ENCODE data around the gene ANO3.

ANO3 gene

DNA sequence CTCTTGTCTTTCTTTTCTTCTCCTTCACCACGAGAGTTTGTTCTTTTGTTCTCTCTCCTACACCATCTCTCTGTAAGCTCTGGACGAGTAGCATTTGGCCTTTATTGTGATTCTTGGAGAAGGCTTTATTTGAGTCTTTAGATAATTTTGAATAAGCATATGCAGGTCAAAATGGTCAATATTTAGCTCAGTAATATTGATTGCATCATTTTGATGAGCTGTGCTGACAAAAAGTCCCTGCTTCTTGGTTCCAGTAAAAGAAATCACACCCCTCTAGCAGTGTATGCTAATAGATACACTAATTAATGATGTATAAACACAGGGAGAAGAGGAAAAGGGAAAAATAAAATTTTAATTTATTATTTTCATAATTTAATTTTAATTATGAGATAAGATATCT is 266.0 kb downstream of the ANO3 start:
- H3K4me3 ChIP-seq (ENCODE audit: low read depth, low read length), result no peak overlapping the region
- TF ChIP-seq CTCF (IDR thresholded peaks at IDR 0.05; ENCODE audit: low read depth, low read length) (no peak), POLR2A (IDR thresholded peaks at IDR 0.05; ENCODE audit: extremely low read depth, insufficient read length) (no peak), MAX (IDR thresholded peaks at IDR 0.05; ENCODE audit: low read depth, low read length) (no peak), MYC (IDR thresholded peaks at IDR 0.05; ENCODE audit: low read depth, low read length) (no peak)
- no peak for DNase-seq (ENCODE audit: low read depth)

DNA sequence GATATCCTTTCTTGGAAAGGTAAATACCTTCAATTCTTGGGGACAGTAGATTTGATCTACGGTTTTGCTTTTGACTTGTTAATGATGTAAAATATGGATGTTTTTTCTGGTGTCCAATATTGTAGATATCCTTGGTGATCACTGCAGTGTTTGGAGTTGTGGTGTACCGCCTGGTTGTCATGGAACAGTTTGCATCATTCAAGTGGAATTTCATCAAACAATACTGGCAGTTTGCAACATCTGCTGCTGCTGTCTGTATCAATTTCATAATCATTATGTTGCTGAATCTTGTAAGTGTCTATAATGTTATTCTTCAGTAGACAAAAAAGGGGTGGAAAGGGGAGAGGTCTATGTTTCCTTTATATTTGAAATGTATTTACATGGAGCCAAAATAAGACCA is 267.5 kb downstream of the ANO3 start:
- DNase-seq (ENCODE audit: low read depth), result no peak
- no peak overlapping the region for H3K4me3 ChIP-seq (ENCODE audit: low read depth, low read length)
- TF ChIP-seq MYC (IDR thresholded peaks at IDR 0.05; ENCODE audit: low read depth, low read length) (no peak), MAX (IDR thresholded peaks at IDR 0.05; ENCODE audit: low read depth, low read length) (no peak), POLR2A (IDR thresholded peaks at IDR 0.05; ENCODE audit: extremely low read depth, insufficient read length) (no peak), CTCF (IDR thresholded peaks at IDR 0.05; ENCODE audit: low read depth, low read length) (no peak)

DNA sequence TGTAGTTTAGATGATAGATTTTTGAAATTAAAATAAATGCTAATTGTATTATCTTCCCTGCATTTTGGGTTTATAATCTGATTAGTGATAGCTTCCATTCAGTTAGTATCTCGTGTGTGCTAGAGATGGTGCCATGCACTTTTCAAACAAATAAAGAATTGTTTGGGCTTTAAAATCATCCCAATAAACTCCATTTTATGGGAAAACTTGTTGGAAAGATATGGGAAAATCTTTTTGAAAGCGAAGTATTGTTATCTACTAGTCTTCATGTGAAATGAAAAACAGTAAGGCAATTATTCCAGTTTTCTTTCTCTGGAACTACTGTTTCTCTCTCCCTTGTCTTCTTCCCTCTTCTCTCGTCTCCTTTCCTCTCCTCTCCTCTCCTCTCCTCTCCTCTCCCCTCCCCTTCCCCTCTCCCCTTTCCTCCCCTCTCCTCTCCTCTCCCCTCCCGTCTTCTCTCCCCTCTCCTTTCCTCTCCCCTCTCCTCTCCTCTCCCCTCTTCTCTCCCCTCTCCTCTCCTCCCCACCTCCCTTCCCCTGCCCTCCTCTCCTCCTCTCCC is 268.0 kb downstream of the ANO3 start:
- DNase-seq (ENCODE audit: low read depth), result no peak
- H3K4me3 ChIP-seq (ENCODE audit: low read depth, low read length), result no peak overlapping the region
- TF ChIP-seq MAX (IDR thresholded peaks at IDR 0.05; ENCODE audit: low read depth, low read length) (no peak), CTCF (IDR thresholded peaks at IDR 0.05; ENCODE audit: low read depth, low read length) (no peak), POLR2A (IDR thresholded peaks at IDR 0.05; ENCODE audit: extremely low read depth, insufficient read length) (no peak), MYC (IDR thresholded peaks at IDR 0.05; ENCODE audit: low read depth, low read length) (no peak)

DNA sequence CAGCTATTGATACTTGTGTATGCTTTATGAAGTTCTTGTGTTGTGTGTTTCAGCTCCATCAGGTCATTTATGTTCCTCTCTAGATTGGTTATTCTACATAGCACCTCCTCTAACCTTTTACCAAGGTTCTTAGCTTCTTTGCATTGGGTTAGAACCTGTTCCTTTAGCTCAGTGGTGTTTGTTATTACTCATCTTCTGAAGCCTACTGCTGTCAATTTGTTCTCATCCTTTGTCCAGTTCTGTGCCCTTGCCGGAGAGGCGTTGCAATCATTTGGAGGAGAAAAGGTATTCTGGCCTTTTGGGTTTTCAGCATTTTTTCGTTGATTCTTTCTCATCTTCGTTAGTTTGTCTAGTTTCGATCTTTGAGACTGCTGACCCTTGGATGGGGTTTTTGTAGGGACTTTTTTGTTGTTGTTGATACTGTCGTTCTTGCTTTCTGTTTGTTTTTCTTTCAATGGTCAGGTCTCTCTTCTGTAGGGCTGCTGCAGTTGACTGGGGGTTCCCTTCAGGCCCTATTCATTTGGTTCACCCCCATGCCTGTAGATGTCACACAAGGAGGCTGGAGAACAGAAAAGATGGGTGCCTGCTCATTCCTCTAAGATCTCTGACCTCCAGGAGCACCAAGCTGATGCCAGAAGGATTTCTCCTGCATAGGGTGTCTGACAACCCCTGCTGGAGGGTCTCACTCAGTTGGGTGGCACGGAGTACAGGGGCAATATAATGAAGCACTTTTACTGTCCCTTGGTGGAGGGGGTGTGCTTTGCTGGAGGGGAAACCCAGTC is 276.0 kb downstream of the ANO3 start:
- TF ChIP-seq CTCF (IDR thresholded peaks at IDR 0.05; ENCODE audit: low read depth, low read length) (no peak), MAX (IDR thresholded peaks at IDR 0.05; ENCODE audit: low read depth, low read length) (no peak), MYC (IDR thresholded peaks at IDR 0.05; ENCODE audit: low read depth, low read length) (no peak), POLR2A (IDR thresholded peaks at IDR 0.05; ENCODE audit: extremely low read depth, insufficient read length) (no peak)
- no peak overlapping the region for H3K4me3 ChIP-seq (ENCODE audit: low read depth, low read length)
- no peak for DNase-seq (ENCODE audit: low read depth)

- DNase-seq (ENCODE audit: low read depth), result no peak
- no peak overlapping the region for H3K4me3 ChIP-seq (ENCODE audit: low read depth, low read length)
- TF ChIP-seq MYC (IDR thresholded peaks at IDR 0.05; ENCODE audit: low read depth, low read length) (no peak), MAX (IDR thresholded peaks at IDR 0.05; ENCODE audit: low read depth, low read length) (no peak), POLR2A (IDR thresholded peaks at IDR 0.05; ENCODE audit: extremely low read depth, insufficient read length) (no peak), CTCF (IDR thresholded peaks at IDR 0.05; ENCODE audit: low read depth, low read length) (no peak)
These were observed 276.7 kb downstream of the ANO3 start for GRCh38 chr11:26608507-26609146.

Data from NB4 (cell line).